GM12878 (cell line): ENCODE measurements around the gene F2RL3. TPM values are rescaled to one million over a fixed set of nuclear protein-coding genes. Genes with fewer than 3 reads are reported as not detected.

Source experiments
- ATAC-seq: fragments of 200-7000 bp; cut with Tn5 transposase; 3 replicates; pipeline ENCODE4 v1.9.1; 2020; ENCODE audit warnings: mild to moderate bottlenecking, moderate library complexity
- BruUV-seq: library from RNA; stranded (reverse); fragments of 400-500 nt; replicated peaks from 2 replicates; lab custom pipeline; 2021; lab: Mats Ljungman, UMichigan
- CTCF ChIA-PET: fragments of 300-600 bp; sonication (Branson Sonifier 250); formaldehyde crosslinking; extraction: SDS; loops from one replicate; lab custom pipeline; 2021; ENCODE audit warnings: inconsistent platforms; lab: Yijun Ruan, JAX
- POLR2A ChIA-PET: fragments of 350-600 bp; formaldehyde crosslinking; extraction: SDS; loops from one replicate; lab custom pipeline; 2021; ENCODE audit warnings: inconsistent platforms; lab: Charles Lee
- RAD21 ChIA-PET: fragments of 300-600 bp; sonication (Branson Sonifier 250); formaldehyde crosslinking; loops from one replicate; lab custom pipeline; 2023; ENCODE audit warnings: antibody characterized with exemption; ENCODE audit not compliant: unreplicated experiment; lab: Charles Lee
- SMC1A ChIA-PET: fragments of 300-600 bp; sonication (Branson Sonifier 250); formaldehyde crosslinking; loops from one replicate; lab custom pipeline; 2023; ENCODE audit not compliant: unreplicated experiment, uncharacterized antibody; lab: Charles Lee
- DNase-seq: peaks from one replicate; pipeline ENCODE4 v3.0.0-alpha.2; 2011; ENCODE audit warnings: low read depth, low spot score
- FAIRE-seq: peaks from 3 replicates; lab custom pipeline; 2011; peaks lifted over from hg19 to GRCh38; lab: Jason Lieb, UNC
- H2AFZ ChIP-seq: 2 replicates; pipeline ENCODE4 v1.6.0; 2011; ENCODE audit warnings: low read depth, low read length, control low read depth; ENCODE audit not compliant: control insufficient read depth
- H3K27ac ChIP-seq: 2 replicates; pipeline ENCODE4 v1.5.1; 2011; ENCODE audit warnings: control low read depth; ENCODE audit not compliant: control insufficient read depth, insufficient read depth
- H3K27me3 ChIP-seq, 2 experiments: replicated peaks in 1 of 2; 2 replicates each; pipeline versions ENCODE4 v1.6.0 to v1.6.1; 2011; ENCODE audit warnings: low read length in 1 of 2; ENCODE audit not compliant: control insufficient read depth in 2 of 2, insufficient read depth in 2 of 2
- H3K36me3 ChIP-seq, 2 experiments: 2 replicates each; pipeline ENCODE4 v1.5.1; 2011; ENCODE audit warnings: low read length in 1 of 2; ENCODE audit not compliant: control insufficient read depth in 2 of 2, insufficient read depth in 2 of 2
- H3K4me1 ChIP-seq: 2 replicates; pipeline ENCODE4 v1.6.1; 2011; ENCODE audit warnings: mild to moderate bottlenecking, low read length, moderate library complexity, mixed read lengths; ENCODE audit not compliant: control insufficient read depth, insufficient read depth
- H3K4me2 ChIP-seq: 2 replicates; pipeline ENCODE4 v1.6.0; 2011; ENCODE audit warnings: control low read depth; ENCODE audit not compliant: control insufficient read depth, insufficient read depth
- H3K4me3 ChIP-seq: fragments of 200-600 bp; sonication (generic); 2 replicates; pipeline ENCODE4 v1.5.1; 2016
- H3K79me2 ChIP-seq: 2 replicates; pipeline ENCODE4 v1.6.0; 2011; ENCODE audit warnings: low read length; ENCODE audit not compliant: control insufficient read depth, insufficient read depth
- H3K9ac ChIP-seq: 2 replicates; pipeline ENCODE4 v1.8.0; 2011; ENCODE audit warnings: low read length, control low read depth, mixed read lengths; ENCODE audit not compliant: control insufficient read depth, insufficient read depth
- H3K9me3 ChIP-seq: replicated peaks from 3 replicates; pipeline ENCODE4 v1.5.1; 2011; ENCODE audit warnings: mild to moderate bottlenecking, low read length; ENCODE audit not compliant: control insufficient read depth, insufficient read depth
- H4K20me1 ChIP-seq: 2 replicates; pipeline ENCODE4 v1.6.0; 2011; ENCODE audit not compliant: control insufficient read depth, insufficient read depth
- CBFB ChIP-seq: IDR thresholded peaks from 2 replicates; pipeline ENCODE4 v1.6.1; 2016; ENCODE audit warnings: antibody characterized with exemption, low read depth
- CEBPB ChIP-seq, 2 experiments: fragments of 150-350 bp in 1 of 2; IDR thresholded peaks; 2 replicates each; pipeline ENCODE4 v1.6.1; 2012 to 2014; ENCODE audit warnings: low read depth in 2 of 2, low read length in 2 of 2, borderline replicate concordance in 1 of 2, inconsistent platforms in 1 of 2
- CHD4 ChIP-seq: fragments of 200-600 bp; sonication (generic); IDR thresholded peaks from 2 replicates; pipeline ENCODE4 v1.6.1; 2016; ENCODE audit warnings: mild to moderate bottlenecking
- E2F8 ChIP-seq: fragments of 450-650 bp; IDR thresholded peaks from 2 replicates; pipeline ENCODE4 v1.6.1; 2018; ENCODE audit warnings: mild to moderate bottlenecking, low read depth, moderate library complexity; ENCODE audit not compliant: partially characterized antibody
- EGR1 ChIP-seq, 2 experiments: IDR thresholded peaks; 1 replicate in 1 of 2; 2 replicates in 1 of 2; pipeline ENCODE4 v1.6.1; 2011 to 2012; ENCODE audit warnings: low read depth in 2 of 2, low read length in 2 of 2, borderline replicate concordance in 1 of 2, mild to moderate bottlenecking in 1 of 2, moderate library complexity in 1 of 2
- JUND ChIP-seq: IDR thresholded peaks from 2 replicates; pipeline ENCODE4 v1.6.1; 2012; ENCODE audit warnings: low read depth, mild to moderate bottlenecking, low read length, improper control_type of control experiment, moderate library complexity
- KLF5 ChIP-seq: fragments of 450-650 bp; IDR thresholded peaks from 2 replicates; pipeline ENCODE4 v1.6.1; 2014; ENCODE audit warnings: mild to moderate bottlenecking; ENCODE audit not compliant: partially characterized antibody
- MYC ChIP-seq: IDR thresholded peaks from 2 replicates; pipeline ENCODE4 v1.6.1; 2011; ENCODE audit warnings: mild to moderate bottlenecking, low read length, moderate library complexity, inconsistent platforms; ENCODE audit not compliant: insufficient read depth, insufficient replicate concordance, insufficient read length, severe bottlenecking
- NRF1 ChIP-seq: conservative IDR thresholded peaks from 2 replicates; pipeline ENCODE4 v1.6.1; 2011; ENCODE audit warnings: mild to moderate bottlenecking, low read depth, low read length, improper control_type of control experiment
- PAX5 ChIP-seq: IDR thresholded peaks from 2 replicates; pipeline ENCODE4 v1.6.1; 2011; ENCODE audit warnings: low read depth, low read length, borderline replicate concordance
- RAD51 ChIP-seq: fragments of 450-650 bp; IDR thresholded peaks from 2 replicates; pipeline ENCODE4 v1.6.1; 2016; ENCODE audit warnings: moderate library complexity, mild to moderate bottlenecking, inconsistent platforms
- REST ChIP-seq: IDR thresholded peaks from 2 replicates; pipeline ENCODE4 v1.6.1; 2012; ENCODE audit warnings: mild to moderate bottlenecking, low read depth, low read length
- RUNX3 ChIP-seq: IDR thresholded peaks from 2 replicates; pipeline ENCODE4 v1.6.1; 2012; ENCODE audit warnings: low read length, inconsistent platforms
- ZZZ3 ChIP-seq: IDR thresholded peaks from 2 replicates; pipeline ENCODE4 v1.6.1; 2011; ENCODE audit warnings: low read depth; ENCODE audit not compliant: control insufficient read depth, insufficient read length
- WGBS: methylation state at CpG from one replicate; pipeline ENCODE4 v1.1.6; 2016; ENCODE audit warnings: low lambda C conversion rate; ENCODE audit not compliant: insufficient replicate concordance, insufficient coverage; ENCODE audit errors: missing lambda C conversion rate; 5-methylcytosine and 5-hydroxymethylcytosine counted together
- in situ Hi-C: fragments of 300-500 bp; cut with MboI; formaldehyde crosslinking; loops from 9 replicates; pipeline ENCODE4 v1.14.3; 2018; ENCODE audit warnings: mixed read lengths
- intact Hi-C: fragments of 100-400 bp; cut with micrococcal nuclease; formaldehyde crosslinking; loops from one replicate; pipeline ENCODE4 v1.14.2; 2022; ENCODE audit not compliant: unreplicated experiment
- polyA plus RNA-seq, 11 experiments: library from polyadenylated mRNA; depleted of rRNA in 4 of 11; unstranded in 6 of 11; stranded (reverse) in 5 of 11; fragments of >200 nt; fragmentation: Nextera tagmentation in 4 of 11; fragmentation: Illumina TruSeq in 1 of 11; extraction: Ambion mirVana in 4 of 11; extraction: Trizol in 1 of 11; gene quantifications; 1 replicate in 1 of 11; 2 replicates in 10 of 11; pipeline versions ENCODE4 v1.2.1 to v1.2.3, GENCODE V29; 2011 to 2016; ENCODE audit warnings: inconsistent platforms in 2 of 11, missing spikeins in 2 of 11, low read depth in 1 of 11
- total RNA-seq, 4 experiments: library from RNA; depleted of rRNA in 3 of 4; stranded (reverse); fragments of >200 nt in 3 of 4; fragmentation: Illumina TruSeq in 1 of 4; extraction: Trizol in 1 of 4; gene quantifications; 2 replicates each; pipeline versions ENCODE4 v1.2.1 to v1.2.3, GENCODE V29; 2013 to 2021
- TF ChIP-seq, protein P1 (sequence below): IDR thresholded peaks from 2 replicates; pipeline ENCODE4 v1.6.1; 2011; ENCODE audit warnings: low read depth, mild to moderate bottlenecking, low read length, moderate library complexity, borderline replicate concordance; ENCODE audit errors: extremely low read depth
- TF ChIP-seq, protein P2 (sequence below): fragments of 450-650 bp; IDR thresholded peaks from 2 replicates; pipeline ENCODE4 v1.6.1; 2014; ENCODE audit warnings: mild to moderate bottlenecking

Gene F2RL3
- total and polyA plus RNA-seq, 10 of the 15 experiments (the other 5 are each of a cell fraction or from before 2014, with no cell fraction given) = 0.01 to 1.2 (median 0.29) TPM

GRCh38 chr19:16938211-16938610 is 49.4 kb downstream of the F2RL3 start:
- FAIRE-seq = no peak

More at GRCh38 chr19:16938211-16938610, 49.4 kb downstream of the F2RL3 start:
- intact Hi-C loops (no loop called here), in situ Hi-C loops (no loop called here)
- ChIA-PET RAD21 (no interaction called here), POLR2A (interaction anchor here (0.7 kb wide), 1 partner anchor 395 kb away, joined by 7 read pairs; no protein-coding TSS in a partner anchor), CTCF (no interaction called here), SMC1A (no interaction called here)
- Histone ChIP-seq H3K27ac (no peak overlapping the region), H3K4me3 (no peak overlapping the region), H2AFZ (no peak overlapping the region), H3K9me3 (no peaks in the 10 kb centered on the region; the same call in 2 of the 3 replicates), H3K79me2 (no peaks in the 10 kb centered on the region), H3K4me2 (no peak overlapping the region), H3K36me3 (no peaks in the 10 kb centered on the region), H4K20me1 (no peaks in the 10 kb centered on the region), H3K27me3 (no peaks in the 10 kb centered on the region), H3K4me1 (no peaks in the 10 kb centered on the region), H3K9ac (no peak overlapping the region)
- 60% methylated on average over 11 of the region's 11 CpGs for WGBS
- no peak for TF ChIP-seq CBFB
- TF ChIP-seq EGR1 (IDR thresholded peaks at IDR 0.05; ENCODE audit: borderline replicate concordance in 1 of 2, low read depth in 2 of 2, low read length in 2 of 2) = no peak
- no peak for TF ChIP-seq RUNX3
- TF ChIP-seq NRF1 = no peak
- TF ChIP-seq KLF5 = no peak
- TF ChIP-seq, protein P1, sequence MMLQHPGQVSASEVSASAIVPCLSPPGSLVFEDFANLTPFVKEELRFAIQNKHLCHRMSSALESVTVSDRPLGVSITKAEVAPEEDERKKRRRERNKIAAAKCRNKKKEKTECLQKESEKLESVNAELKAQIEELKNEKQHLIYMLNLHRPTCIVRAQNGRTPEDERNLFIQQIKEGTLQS = no peak
- TF ChIP-seq REST = no peak
- no peak for TF ChIP-seq RAD51
- TF ChIP-seq, protein P2, sequence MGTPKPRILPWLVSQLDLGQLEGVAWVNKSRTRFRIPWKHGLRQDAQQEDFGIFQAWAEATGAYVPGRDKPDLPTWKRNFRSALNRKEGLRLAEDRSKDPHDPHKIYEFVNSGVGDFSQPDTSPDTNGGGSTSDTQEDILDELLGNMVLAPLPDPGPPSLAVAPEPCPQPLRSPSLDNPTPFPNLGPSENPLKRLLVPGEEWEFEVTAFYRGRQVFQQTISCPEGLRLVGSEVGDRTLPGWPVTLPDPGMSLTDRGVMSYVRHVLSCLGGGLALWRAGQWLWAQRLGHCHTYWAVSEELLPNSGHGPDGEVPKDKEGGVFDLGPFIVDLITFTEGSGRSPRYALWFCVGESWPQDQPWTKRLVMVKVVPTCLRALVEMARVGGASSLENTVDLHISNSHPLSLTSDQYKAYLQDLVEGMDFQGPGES = no peak
- TF ChIP-seq ZZZ3 = no peak
- TF ChIP-seq E2F8 = no peak
- TF ChIP-seq JUND = no peak
- no peak for TF ChIP-seq CHD4
- TF ChIP-seq MYC = no peak
- TF ChIP-seq CEBPB (IDR thresholded peaks at IDR 0.05; ENCODE audit: borderline replicate concordance in 1 of 2, low read depth in 2 of 2, low read length in 2 of 2) = no peak
- no peak for TF ChIP-seq PAX5
- DNase-seq (no peak), ATAC-seq (no peak)
- BruUV-seq = no TSS peak
